IMR-90 (cell line): ENCODE data around the gene HCK. TPM values are rescaled to one million over a fixed set of nuclear protein-coding genes. Genes with fewer than 3 reads are reported as not detected.

Source experiments
- ATAC-seq: fragments of 200-7000 bp; cut with Tn5 transposase; 2 replicates; pipeline ENCODE4 v1.9.1; 2020; ENCODE audit warnings: low read depth, mild to moderate bottlenecking, moderate library complexity
- BruUV-seq: library from RNA; stranded (reverse); fragments of 400-500 nt; replicated peaks from 2 replicates; lab custom pipeline; 2021; lab: Mats Ljungman, UMichigan
- CTCF ChIA-PET: fragments of 300-600 bp; formaldehyde crosslinking; extraction: SDS; loops from one replicate; lab custom pipeline; 2021; ENCODE audit warnings: antibody characterized with exemption; lab: Yijun Ruan, JAX
- POLR2A ChIA-PET: fragments of 300-600 bp; sonication (Branson Sonifier 250); formaldehyde crosslinking; loops from one replicate; lab custom pipeline; 2022; ENCODE audit warnings: antibody characterized with exemption; ENCODE audit not compliant: unreplicated experiment; lab: Charles Lee
- DNase-seq: peaks from one replicate; pipeline ENCODE4 v3.0.0; 2013
- H2AFZ ChIP-seq: replicated peaks from 2 replicates; pipeline ENCODE3; 2013; ENCODE audit warnings: low read length, mild to moderate bottlenecking; ENCODE audit not compliant: poor library complexity
- H2AK5ac ChIP-seq: 2 replicates; pipeline ENCODE4 v1.6.1; 2013; ENCODE audit warnings: low read depth, low read length, inconsistent platforms
- H2AK9ac ChIP-seq: replicated peaks from 2 replicates; pipeline ENCODE3; 2013; ENCODE audit warnings: mild to moderate bottlenecking, low read depth, low read length, moderate library complexity; ENCODE audit not compliant: poor library complexity
- H2BK120ac ChIP-seq: 2 replicates; pipeline ENCODE4 v1.6.1; 2013; ENCODE audit warnings: low read depth, low read length, inconsistent platforms
- H2BK15ac ChIP-seq: 3 replicates; pipeline ENCODE4 v1.6.1; 2013; ENCODE audit warnings: low read depth, low read length, inconsistent platforms
- H2BK20ac ChIP-seq: 2 replicates; pipeline ENCODE4 v1.6.1; 2013; ENCODE audit warnings: low read depth, mild to moderate bottlenecking, inconsistent platforms, low read length, moderate library complexity
- H2BK5ac ChIP-seq: 2 replicates; pipeline ENCODE4 v1.6.1; 2013; ENCODE audit warnings: mild to moderate bottlenecking, low read depth, low read length, inconsistent platforms; ENCODE audit not compliant: poor library complexity, severe bottlenecking
- H3K14ac ChIP-seq: replicated peaks from 2 replicates; pipeline ENCODE4 v1.6.1; 2013; ENCODE audit warnings: low read depth, low read length, inconsistent platforms
- H3K18ac ChIP-seq: 2 replicates; pipeline ENCODE4 v1.6.1; 2013; ENCODE audit warnings: low read depth, low read length, control low read depth
- H3K23ac ChIP-seq: 2 replicates; pipeline ENCODE4 v1.6.1; 2013; ENCODE audit warnings: low read depth, low read length, inconsistent platforms
- H3K27ac ChIP-seq: 2 replicates; pipeline ENCODE4 v1.5.1; 2013; ENCODE audit warnings: mild to moderate bottlenecking, control low read depth, low read length; ENCODE audit not compliant: insufficient read depth
- H3K27me3 ChIP-seq: 2 replicates; pipeline ENCODE4 v1.6.1; 2013; ENCODE audit warnings: low read length; ENCODE audit not compliant: control insufficient read depth, insufficient read depth
- H3K36me3 ChIP-seq: 2 replicates; pipeline ENCODE4 v1.6.1; 2013; ENCODE audit warnings: low read length, mixed read lengths; ENCODE audit not compliant: control insufficient read depth, insufficient read depth
- H3K4ac ChIP-seq: 2 replicates; pipeline ENCODE4 v1.6.1; 2013; ENCODE audit warnings: low read depth, low read length, inconsistent platforms
- H3K4me1 ChIP-seq: 2 replicates; pipeline ENCODE4 v1.6.1; 2013; ENCODE audit warnings: low read length, mixed read lengths; ENCODE audit not compliant: control insufficient read depth, insufficient read depth
- H3K4me2 ChIP-seq: 2 replicates; pipeline ENCODE4 v1.6.1; 2013; ENCODE audit warnings: low read depth, mild to moderate bottlenecking, control low read depth, low read length, moderate library complexity
- H3K4me3 ChIP-seq: 2 replicates; pipeline ENCODE4 v1.5.1; 2013; ENCODE audit warnings: low read depth, mild to moderate bottlenecking, control low read depth, low read length, moderate library complexity; ENCODE audit not compliant: insufficient read depth
- H3K56ac ChIP-seq: 2 replicates; pipeline ENCODE4 v1.6.1; 2013; ENCODE audit warnings: low read length, inconsistent platforms; ENCODE audit not compliant: insufficient read depth; ENCODE audit errors: extremely low read depth
- H3K79me1 ChIP-seq, 2 experiments: 2 replicates each; pipeline ENCODE4 v1.6.1; 2013; ENCODE audit warnings: low read length in 2 of 2, inconsistent platforms in 1 of 2, low read depth in 1 of 2
- H3K9ac ChIP-seq: 2 replicates; pipeline ENCODE4 v1.6.1; 2013; ENCODE audit warnings: low read depth, low read length, control low read depth
- H3K9me1 ChIP-seq: 2 replicates; pipeline ENCODE4 v1.6.1; 2013; ENCODE audit warnings: low read length, inconsistent platforms; ENCODE audit not compliant: insufficient read depth
- H3K9me3 ChIP-seq: 2 replicates; pipeline ENCODE4 v1.6.1; 2013; ENCODE audit warnings: low read length; ENCODE audit not compliant: control insufficient read depth, insufficient read depth
- H4K20me1 ChIP-seq: 2 replicates; pipeline ENCODE4 v1.6.1; 2013; ENCODE audit warnings: low read length, inconsistent platforms; ENCODE audit not compliant: insufficient read depth
- H4K5ac ChIP-seq: 2 replicates; pipeline ENCODE4 v1.6.1; 2013; ENCODE audit warnings: mild to moderate bottlenecking, low read depth, low read length, control low read depth
- H4K8ac ChIP-seq, 2 experiments: 2 replicates each; pipeline ENCODE4 v1.6.1; 2013; ENCODE audit warnings: low read depth in 2 of 2, low read length in 2 of 2, control low read depth in 1 of 2, inconsistent platforms in 1 of 2
- H4K91ac ChIP-seq: 2 replicates; pipeline ENCODE4 v1.6.1; 2013; ENCODE audit warnings: low read depth, low read length, inconsistent platforms; ENCODE audit not compliant: insufficient read depth
- BHLHE40 ChIP-seq: fragments of 150-350 bp; IDR thresholded peaks from 2 replicates; pipeline ENCODE4 v1.6.1; 2016; ENCODE audit warnings: mild to moderate bottlenecking, low read depth, low read length
- CEBPB ChIP-seq: IDR thresholded peaks from 2 replicates; pipeline ENCODE4 v1.6.1; 2012; ENCODE audit warnings: low read depth, low read length, improper control_type of control experiment
- CHD1 ChIP-seq: IDR thresholded peaks from 2 replicates; pipeline ENCODE4 v1.6.1; 2012; ENCODE audit warnings: low read depth, low read length, improper control_type of control experiment
- CTCF ChIP-seq: conservative IDR thresholded peaks from 2 replicates; pipeline ENCODE4 v1.5.1; 2012; ENCODE audit warnings: mild to moderate bottlenecking, low read depth, low read length, improper control_type of control experiment
- ELK1 ChIP-seq: fragments of 150-350 bp; IDR thresholded peaks from 2 replicates; pipeline ENCODE4 v1.6.1; 2016; ENCODE audit warnings: low read depth, mild to moderate bottlenecking, low read length, moderate library complexity, borderline replicate concordance
- FOS ChIP-seq: fragments of 150-350 bp; IDR thresholded peaks from 2 replicates; pipeline ENCODE4 v1.6.1; 2016; ENCODE audit warnings: low read depth, low read length
- MAFK ChIP-seq: IDR thresholded peaks from 2 replicates; pipeline ENCODE4 v1.6.1; 2012; ENCODE audit warnings: low read depth, low read length, improper control_type of control experiment
- MAZ ChIP-seq: IDR thresholded peaks from 2 replicates; pipeline ENCODE4 v1.6.1; 2012; ENCODE audit warnings: low read depth, mild to moderate bottlenecking, low read length, improper control_type of control experiment, moderate library complexity, borderline replicate concordance
- MXI1 ChIP-seq: IDR thresholded peaks from 2 replicates; pipeline ENCODE4 v1.6.1; 2012; ENCODE audit warnings: low read depth, mild to moderate bottlenecking, low read length, moderate library complexity, borderline replicate concordance
- NFE2L2 ChIP-seq: fragments of 150-350 bp; IDR thresholded peaks from 2 replicates; pipeline ENCODE4 v1.6.1; 2016; ENCODE audit warnings: low read depth, mild to moderate bottlenecking, low read length
- POLR2A ChIP-seq: IDR thresholded peaks from 2 replicates; pipeline ENCODE4 v1.6.1; 2012; ENCODE audit warnings: mild to moderate bottlenecking, low read depth, low read length
- RAD21 ChIP-seq: IDR thresholded peaks from 2 replicates; pipeline ENCODE4 v1.6.1; 2012; ENCODE audit warnings: low read length, improper control_type of control experiment
- RCOR1 ChIP-seq: IDR thresholded peaks from 2 replicates; pipeline ENCODE4 v1.6.1; 2012; ENCODE audit warnings: mild to moderate bottlenecking, low read length, improper control_type of control experiment; ENCODE audit not compliant: insufficient replicate concordance
- RFX5 ChIP-seq: IDR thresholded peaks from 2 replicates; pipeline ENCODE4 v1.8.0; 2012; ENCODE audit warnings: low read depth, mild to moderate bottlenecking, low read length, moderate library complexity
- SMC3 ChIP-seq: fragments of 150-350 bp; IDR thresholded peaks from 2 replicates; pipeline ENCODE4 v1.6.1; 2016; ENCODE audit warnings: low read depth, mild to moderate bottlenecking, antibody characterized with exemption, low read length, moderate library complexity
- USF2 ChIP-seq: fragments of 150-350 bp; IDR thresholded peaks from 2 replicates; pipeline ENCODE4 v1.6.1; 2017; ENCODE audit warnings: mild to moderate bottlenecking, antibody characterized with exemption, low read length, low read depth
- WGBS, 2 experiments: methylation state at CpG; one replicate each; pipeline versions ENCODE4 v1.1.5 to v1.1.7; 2013; ENCODE audit warnings: missing lambda C conversion rate in 2 of 2; ENCODE audit not compliant: insufficient read length in 1 of 2; ENCODE audit errors: extremely low coverage in 2 of 2; 5-methylcytosine and 5-hydroxymethylcytosine counted together
- dilution Hi-C: fragments of 300-500 bp; cut with HindIII; formaldehyde crosslinking; loops from one replicate; pipeline ENCODE4 v1.14.3; 2018; ENCODE audit warnings: low sequenced_read_pairs; ENCODE audit not compliant: unreplicated experiment
- in situ Hi-C: fragments of 300-500 bp; cut with MboI; formaldehyde crosslinking; loops from 3 replicates; pipeline ENCODE4 v1.14.3; 2019; ENCODE audit warnings: low sequenced_read_pairs, inconsistent platforms, mixed read lengths
- intact Hi-C: fragments of 100-400 bp; cut with micrococcal nuclease; formaldehyde crosslinking; loops from 2 replicates; pipeline ENCODE4 v1.10.0; 2022
- polyA plus RNA-seq, 3 experiments: library from polyadenylated mRNA; depleted of rRNA; stranded (reverse); fragments of >200 nt; gene quantifications; 2 replicates each; pipeline ENCODE4 v1.2.3, GENCODE V29; 2012; ENCODE audit warnings: low replicate concordance in 1 of 3
- total RNA-seq: library from RNA; depleted of rRNA; stranded (reverse); fragments of >200 nt; gene quantifications from 2 replicates; pipeline ENCODE4 v1.2.3, GENCODE V29; 2012

The HCK gene
- total and polyA plus RNA-seq, 2 of the 4 experiments (the other 2 are of a cell fraction), result not detected

- H4K8ac ChIP-seq, result no peak overlapping the region
- BruUV-seq, result no TSS peak
- H2BK120ac ChIP-seq, result no peak overlapping the region
- DNase-seq (no peak), ATAC-seq (no peak)
- in situ Hi-C loops, result no loop called here
- H3K27me3 ChIP-seq, result no peaks in the 10 kb centered on the region
- no peak overlapping the region for H3K4me3 ChIP-seq
- peaks cover 74% of the 10 kb centered on the region for H4K20me1 ChIP-seq
- no peak overlapping the region for H3K56ac ChIP-seq
- H3K9ac ChIP-seq, result no peak overlapping the region
- no peak overlapping the region for H3K23ac ChIP-seq
- H4K5ac ChIP-seq, result no peak overlapping the region
- dilution Hi-C loops, result no loop called here
- no peak for TF ChIP-seq FOS
- TF ChIP-seq USF2, result no peak
- no peak for TF ChIP-seq MXI1
- no peak for TF ChIP-seq POLR2A
- no peak for TF ChIP-seq RFX5
- no peak for TF ChIP-seq MAFK
- TF ChIP-seq BHLHE40, result no peak
- no peak for TF ChIP-seq CEBPB
- no peak for TF ChIP-seq ELK1
- TF ChIP-seq RAD21, result no peak
- no peak for TF ChIP-seq CHD1
- TF ChIP-seq NFE2L2, result no peak
- no peak for TF ChIP-seq RCOR1
- TF ChIP-seq SMC3, result no peak
- TF ChIP-seq CTCF, result no peak
- no peak for TF ChIP-seq MAZ
- H3K14ac ChIP-seq, result no peak overlapping the region
- no peak overlapping the region for H3K4ac ChIP-seq
- H2AFZ ChIP-seq, result no peak overlapping the region
- no peak overlapping the region for H2BK5ac ChIP-seq
- peaks cover 31 to 84% of the 10 kb centered on the region in 2 experiments for H3K79me1 ChIP-seq
- H2BK20ac ChIP-seq, result no peak overlapping the region
- H3K36me3 ChIP-seq, result peaks cover 6% of the 10 kb centered on the region
- H2AK9ac ChIP-seq, result no peak overlapping the region
- H3K4me2 ChIP-seq, result no peak overlapping the region
- no peaks in the 10 kb centered on the region for H3K9me3 ChIP-seq
- H3K27ac ChIP-seq, result no peak overlapping the region
- no peak overlapping the region for H2AK5ac ChIP-seq
- CTCF ChIA-PET, result no interaction called here
- POLR2A ChIA-PET, result no interaction called here
- WGBS, 2 experiments, result 25% methylated on average over 1 of the region's 5 CpGs; no CpG with 5 or more reads in 1 of the 2 experiments
- H3K4me1 ChIP-seq, result peaks cover 4% of the 10 kb centered on the region
- no peak overlapping the region for H3K18ac ChIP-seq
- H4K91ac ChIP-seq, result no peak overlapping the region
- no peak overlapping the region for H2BK15ac ChIP-seq
- intact Hi-C loops, result no loop called here
- peaks cover 12% of the 10 kb centered on the region for H3K9me1 ChIP-seq
Observed at GRCh38 chr20:32115211-32115767, 63.2 kb downstream of the HCK start.
